ENCODE results near the gene PIGN.

DNA sequence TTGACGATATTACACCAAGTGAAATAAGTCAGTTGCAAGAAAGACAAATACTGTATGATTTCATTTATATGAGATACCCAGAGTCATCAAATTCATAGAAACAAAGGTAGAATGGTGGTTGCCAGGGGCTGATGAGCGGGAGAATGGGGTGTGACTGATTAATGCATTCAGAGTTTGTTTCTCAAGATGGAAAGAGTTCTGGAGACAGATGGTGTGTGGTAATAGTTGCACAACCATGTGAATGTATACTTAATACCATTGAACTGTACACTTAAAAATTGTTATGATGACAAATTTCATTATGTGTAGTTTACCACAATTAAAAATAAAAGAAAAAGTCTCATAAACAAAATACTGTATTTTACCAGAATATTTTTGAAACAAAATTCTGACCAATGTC, 117.3 kb downstream of the PIGN start:
- TF ChIP-seq POLR2A (IDR thresholded peaks at IDR 0.05; ENCODE audit: low read depth) (no peak), CTCF (IDR thresholded peaks at IDR 0.05) (no peak), POLR2AphosphoS5 (IDR thresholded peaks at IDR 0.05) (no peak), EP300 (IDR thresholded peaks at IDR 0.05) (no peak)

Measured in esophagus muscularis mucosa (tissue), 4 donors.